ENCODE results near the gene HEATR5A.
"Not testable (repeated sequence)": the region's sequence is repeated elsewhere in the genome, so short reads cannot be mapped to it uniquely, and the experiment has no call there.

The HEATR5A gene

DNA sequence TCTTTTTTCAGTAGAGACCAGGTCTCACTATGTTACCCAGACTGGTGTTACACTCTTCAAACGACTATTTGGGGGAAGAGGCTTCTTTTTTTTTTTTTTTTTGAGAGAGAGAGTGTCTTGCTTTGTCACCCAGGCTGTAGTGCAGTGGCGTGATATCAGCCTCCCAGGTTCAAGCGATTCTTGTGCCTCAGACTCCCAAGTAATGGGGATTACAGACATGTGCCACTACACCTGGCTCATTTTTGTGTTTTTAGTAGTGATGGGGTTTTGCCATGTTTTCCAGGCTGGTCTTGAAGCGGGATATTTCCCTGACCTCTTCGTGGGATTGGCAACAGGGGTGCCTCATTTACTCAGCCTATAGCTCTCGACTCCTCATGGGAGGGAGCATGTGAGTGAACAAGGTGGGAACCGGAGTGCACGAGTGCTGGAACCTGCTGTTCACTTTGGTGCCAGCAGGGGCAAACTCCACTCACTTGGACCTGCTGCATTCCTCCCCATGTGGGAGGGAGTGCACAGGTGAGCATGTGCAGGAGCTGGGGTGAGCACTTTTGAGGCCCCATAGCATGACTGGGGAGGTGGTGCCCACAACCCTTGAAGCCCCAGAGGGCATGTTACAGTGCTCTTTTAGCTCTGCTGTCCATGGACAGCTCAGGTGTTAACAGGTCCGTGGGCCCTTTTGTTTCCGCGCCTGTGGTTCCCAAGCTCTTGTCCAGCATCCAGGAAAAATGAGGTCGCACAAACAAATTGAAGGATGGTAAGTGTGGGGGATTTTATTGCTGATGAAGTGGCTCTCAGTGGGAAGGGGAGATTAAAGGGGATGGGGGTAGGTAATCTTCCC, 133.7 kb downstream of the HEATR5A start:
- no peak for DNase-seq (ENCODE audit: low read depth in 2 of 3, low spot score in 1 of 3)

DNA sequence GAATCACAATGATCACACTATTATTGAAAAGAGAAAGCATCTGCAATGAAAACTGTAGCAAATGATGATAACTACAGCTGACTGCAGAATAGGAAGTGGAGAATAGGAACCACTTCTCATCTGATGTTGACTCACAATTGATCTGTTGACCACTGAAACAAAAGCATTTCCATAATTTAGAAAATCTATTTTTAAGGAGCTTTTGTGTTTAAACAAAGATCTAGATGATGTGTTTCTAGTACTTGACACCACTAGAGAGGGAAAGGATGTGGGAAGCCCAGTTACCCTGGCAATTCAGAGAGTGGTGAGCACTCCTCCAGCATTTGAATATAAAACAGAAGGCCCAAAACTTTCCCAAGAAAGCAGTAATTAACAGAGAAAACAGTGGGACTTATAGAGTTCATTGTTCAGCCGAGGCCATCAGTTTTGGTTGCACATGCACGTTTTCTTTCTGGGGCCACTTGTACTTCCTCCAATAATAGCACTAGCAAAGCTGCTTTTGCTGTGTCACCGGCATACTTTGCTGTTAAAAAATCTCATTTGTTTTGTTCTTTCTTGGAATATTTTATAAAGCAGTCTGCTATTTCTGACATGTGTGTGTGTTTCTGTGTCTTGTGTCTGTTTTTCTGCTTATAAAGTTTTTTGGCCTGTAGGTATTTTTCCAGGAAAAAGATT, 136.6 kb downstream of the HEATR5A start:
- DNase-seq (ENCODE audit: low read depth in 2 of 3, low spot score in 1 of 3): no peak

DNA sequence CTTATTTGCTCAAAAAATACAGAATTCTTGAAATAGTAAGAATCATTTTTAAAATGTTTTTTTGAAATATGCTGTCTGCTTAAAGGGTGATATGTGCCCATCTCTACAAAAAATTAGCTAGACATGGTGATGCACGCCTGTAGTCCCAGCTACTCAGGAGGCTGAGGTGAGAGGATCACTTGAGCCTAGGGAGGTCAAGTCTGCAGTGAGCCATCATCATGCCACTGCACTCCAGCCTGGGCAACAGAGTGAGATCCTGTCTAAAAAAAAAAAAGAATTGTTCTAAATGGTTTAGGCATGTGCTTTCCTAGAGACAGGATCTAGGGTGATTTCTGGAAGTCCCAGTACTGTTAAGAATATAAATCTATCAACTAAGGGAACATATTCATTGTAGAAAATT, 137.2 kb downstream of the HEATR5A start:
- no peak for DNase-seq (ENCODE audit: low read depth in 2 of 3, low spot score in 1 of 3)

- DNase-seq (ENCODE audit: low read depth in 2 of 3, low spot score in 1 of 3): no peak
These were observed 139.5 kb downstream of the HEATR5A start for GRCh38 chr14:31280871-31281220.

DNA sequence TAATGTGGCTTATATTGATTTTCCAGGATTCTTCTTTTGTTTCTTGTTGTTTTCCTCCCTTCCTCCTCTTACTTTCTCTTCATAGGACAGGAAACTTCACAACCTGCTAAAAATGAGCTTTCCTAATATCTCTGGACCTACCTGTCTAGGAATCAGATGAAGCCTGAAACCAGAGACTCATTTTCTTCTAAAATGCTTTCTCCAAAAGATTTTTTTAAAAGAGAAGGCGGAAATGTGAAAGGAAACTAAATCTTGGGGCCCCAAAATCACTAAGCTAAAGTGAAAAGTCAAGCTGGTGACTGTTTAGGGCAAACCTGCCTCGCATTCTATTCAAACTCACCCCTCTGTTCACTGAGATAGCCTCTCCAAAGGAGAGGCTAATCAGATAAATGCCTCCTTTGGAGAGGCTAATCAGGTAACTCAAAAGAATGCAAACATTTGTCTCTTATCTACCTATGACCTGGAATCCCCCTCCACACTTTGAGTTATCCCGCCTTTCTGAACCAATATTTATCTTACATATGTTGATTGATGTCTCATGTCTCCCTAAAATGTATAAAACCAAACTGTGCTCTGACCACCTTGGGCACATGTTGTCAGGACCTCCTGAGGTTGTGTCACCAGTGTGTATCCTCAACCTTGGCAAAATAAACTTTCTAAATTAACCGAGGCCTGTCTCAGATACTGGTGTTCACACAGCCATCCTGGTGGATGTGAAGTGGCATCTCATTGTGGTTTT, 140.0 kb downstream of the HEATR5A start:
- no peak for DNase-seq (ENCODE audit: low read depth in 2 of 3, low spot score in 1 of 3)

- no peak for DNase-seq (ENCODE audit: low read depth in 2 of 3, low spot score in 1 of 3)
These were observed 141.5 kb downstream of the HEATR5A start for GRCh38 chr14:31278883-31279282.

DNA sequence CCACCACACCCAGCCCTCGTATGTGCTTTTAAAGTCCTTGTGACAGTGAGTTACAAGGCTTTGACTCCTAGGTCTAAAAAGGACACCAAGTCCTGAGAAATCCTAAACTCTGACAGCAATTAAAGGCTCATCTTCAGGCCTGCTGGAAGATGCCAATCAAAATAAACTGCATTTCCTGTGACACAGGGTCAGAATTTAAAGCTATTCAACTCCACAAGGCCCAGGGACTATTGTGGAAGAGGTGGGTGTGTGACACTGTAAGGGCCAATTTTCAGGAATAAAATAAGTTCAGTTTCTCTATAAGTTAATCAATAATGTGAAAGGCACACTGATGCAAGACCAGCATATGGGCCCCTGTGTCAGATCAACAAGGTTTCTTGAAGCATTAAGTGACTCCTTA, 143.3 kb downstream of the HEATR5A start:
- no peak for DNase-seq (ENCODE audit: low read depth in 2 of 3, low spot score in 1 of 3)

DNA sequence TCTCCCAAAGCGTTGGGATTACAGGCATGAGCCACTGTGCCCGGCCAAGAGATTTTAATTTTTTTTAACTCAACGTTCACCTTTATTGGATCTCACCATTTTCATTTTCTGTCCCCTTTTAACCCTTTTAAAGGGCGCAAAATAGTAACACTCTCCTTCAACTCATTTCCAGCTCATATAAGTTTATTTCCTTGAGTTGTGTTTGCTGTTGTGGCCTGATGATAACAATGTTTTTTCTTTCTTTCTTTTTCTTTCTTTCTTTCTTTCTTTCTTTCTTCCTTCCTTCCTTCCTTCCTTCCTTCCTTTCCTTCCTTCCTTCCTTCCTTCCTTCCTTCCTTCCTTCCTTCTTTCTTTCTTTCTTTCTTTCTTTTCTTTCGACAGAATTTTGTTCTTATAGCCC, 143.9 kb downstream of the HEATR5A start:
- DNase-seq (ENCODE audit: low read depth in 2 of 3, low spot score in 1 of 3): not testable (repeated sequence)

DNA sequence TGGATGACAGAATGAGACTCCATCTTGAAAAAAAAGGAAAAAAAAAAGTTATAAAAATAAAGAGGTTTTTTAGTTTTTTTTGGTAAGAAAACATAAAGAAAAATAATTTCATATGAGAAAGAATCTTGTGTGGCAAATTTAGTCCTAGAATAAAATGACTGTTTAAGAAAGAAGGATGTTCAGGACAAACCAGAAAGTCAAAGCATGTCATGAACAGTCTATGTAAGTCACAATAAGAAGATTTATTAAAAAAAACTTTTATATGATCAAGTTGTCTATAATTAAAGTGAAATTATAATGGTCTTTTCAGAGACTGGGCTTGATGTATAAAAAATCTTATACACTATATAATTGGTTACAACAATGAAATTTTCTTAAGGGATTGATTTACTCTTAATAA, 144.6 kb downstream of the HEATR5A start:
- DNase-seq (ENCODE audit: low read depth in 2 of 3, low spot score in 1 of 3): no peak

- no peak for DNase-seq (ENCODE audit: low read depth in 2 of 3, low spot score in 1 of 3)
These were observed 148.7 kb downstream of the HEATR5A start for GRCh38 chr14:31271648-31272047.

- peak in 2 of 3 donors; percentile 7 to 24 for DNase-seq (ENCODE audit: low read depth in 2 of 3, low spot score in 1 of 3)
These were observed 150.1 kb downstream of the HEATR5A start for GRCh38 chr14:31270196-31270772.

DNA sequence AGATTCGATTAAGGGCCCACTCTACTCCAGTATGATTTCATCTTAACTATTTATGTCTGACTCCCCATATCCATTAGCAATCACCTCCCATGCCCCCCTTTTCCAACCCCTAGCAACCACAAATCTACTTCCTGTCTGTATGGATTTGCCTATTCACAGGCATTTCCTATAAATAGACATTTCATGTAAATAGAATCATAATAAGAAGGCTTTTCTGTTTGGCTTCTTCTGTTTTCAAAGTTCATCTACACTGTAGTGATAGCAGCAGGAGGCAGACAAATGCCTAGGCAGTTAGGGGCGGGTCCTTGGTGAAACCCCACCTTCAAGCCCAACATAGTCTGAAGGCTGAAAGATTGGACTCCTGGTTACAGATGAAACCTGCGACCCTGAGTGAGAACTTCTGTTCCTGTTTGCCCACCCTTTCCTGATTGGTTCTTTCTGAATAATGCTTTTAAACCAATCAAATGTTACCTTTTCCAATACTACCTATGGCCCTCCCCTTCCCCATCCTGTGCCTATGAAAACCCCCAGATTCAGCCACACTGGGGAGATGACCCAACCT, 150.6 kb downstream of the HEATR5A start:
- no peak for DNase-seq (ENCODE audit: low read depth in 2 of 3, low spot score in 1 of 3)

GRCh38 chr14:31268216-31268615, 152.1 kb downstream of the HEATR5A start:
- DNase-seq (ENCODE audit: low read depth in 2 of 3, low spot score in 1 of 3): no peak

DNA sequence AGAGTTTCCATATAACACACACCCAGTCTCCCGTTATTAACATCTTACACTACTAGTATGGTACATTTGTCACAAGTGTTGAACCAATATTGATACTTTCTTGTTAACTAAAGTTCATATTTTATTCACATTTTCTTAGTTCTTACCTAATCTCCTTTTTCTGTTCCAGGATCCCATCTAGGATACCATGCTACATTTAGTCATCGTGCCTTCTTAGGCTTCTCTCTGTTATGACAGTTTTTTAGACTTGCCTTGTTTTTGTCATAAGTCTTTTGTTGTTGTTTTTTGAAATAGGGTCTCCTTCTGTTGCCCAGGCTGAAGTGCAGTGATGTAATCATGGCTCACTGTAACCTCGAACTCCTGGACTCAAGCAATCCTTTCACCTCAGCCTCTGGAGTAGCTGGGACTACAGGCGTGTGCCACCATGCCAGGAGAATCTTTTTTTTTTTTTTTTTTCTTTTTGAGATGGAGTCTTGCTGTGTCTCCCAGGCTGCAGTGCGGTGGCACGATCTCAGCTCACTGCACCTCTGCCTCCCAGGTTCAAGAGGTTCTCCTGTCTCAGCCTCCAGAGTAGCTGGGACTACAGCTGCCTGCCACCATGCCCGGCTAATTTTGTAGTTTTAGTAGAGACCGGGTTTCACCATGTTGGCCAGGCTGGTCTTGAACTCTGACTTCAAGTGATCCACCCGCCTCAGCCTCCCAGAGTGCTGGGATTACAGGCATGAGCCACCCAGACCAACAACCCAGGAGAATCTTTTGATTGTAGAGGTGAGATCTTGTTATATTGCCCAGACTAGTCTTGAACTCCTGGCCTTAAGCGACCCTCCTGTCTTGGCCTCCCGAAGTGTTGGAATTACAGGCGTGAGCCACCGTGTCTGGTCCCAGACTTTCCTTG, 153.7 kb downstream of the HEATR5A start:
- DNase-seq (ENCODE audit: low read depth in 2 of 3, low spot score in 1 of 3): no peak

DNA sequence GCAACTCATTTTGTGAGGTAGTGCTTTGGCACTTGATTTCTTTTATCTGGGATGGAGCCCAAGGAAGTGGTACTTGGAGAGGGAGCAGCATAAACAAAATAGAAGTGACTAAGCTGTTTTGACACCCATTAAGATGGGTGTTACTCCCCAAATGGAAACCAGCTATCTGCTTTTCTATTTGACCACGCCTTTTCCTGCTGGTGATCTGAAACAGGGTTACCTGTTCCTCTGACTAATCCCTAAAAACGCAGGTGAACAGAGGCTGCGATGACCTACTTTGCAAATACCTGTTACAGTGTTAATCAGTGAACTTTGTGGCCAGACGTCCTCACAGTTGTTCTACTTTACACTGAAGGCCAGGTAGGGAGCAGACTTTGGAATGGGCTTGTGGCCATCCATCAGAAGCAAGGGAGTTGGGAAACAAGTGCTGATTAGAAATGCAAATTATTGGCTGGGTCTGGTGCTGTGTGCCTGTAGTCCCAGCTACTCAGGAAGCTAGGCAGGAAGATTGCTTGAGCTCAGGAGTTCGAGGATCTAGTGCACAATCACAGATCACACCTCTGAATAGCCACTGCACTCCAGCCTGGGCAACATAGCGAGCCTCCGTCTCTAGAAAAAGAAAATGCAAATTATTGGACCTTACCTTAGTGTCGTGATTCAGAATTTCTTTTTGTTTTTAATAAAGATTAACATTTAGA, 154.5 kb downstream of the HEATR5A start:
- DNase-seq (ENCODE audit: low read depth in 2 of 3, low spot score in 1 of 3): no peak

DNA sequence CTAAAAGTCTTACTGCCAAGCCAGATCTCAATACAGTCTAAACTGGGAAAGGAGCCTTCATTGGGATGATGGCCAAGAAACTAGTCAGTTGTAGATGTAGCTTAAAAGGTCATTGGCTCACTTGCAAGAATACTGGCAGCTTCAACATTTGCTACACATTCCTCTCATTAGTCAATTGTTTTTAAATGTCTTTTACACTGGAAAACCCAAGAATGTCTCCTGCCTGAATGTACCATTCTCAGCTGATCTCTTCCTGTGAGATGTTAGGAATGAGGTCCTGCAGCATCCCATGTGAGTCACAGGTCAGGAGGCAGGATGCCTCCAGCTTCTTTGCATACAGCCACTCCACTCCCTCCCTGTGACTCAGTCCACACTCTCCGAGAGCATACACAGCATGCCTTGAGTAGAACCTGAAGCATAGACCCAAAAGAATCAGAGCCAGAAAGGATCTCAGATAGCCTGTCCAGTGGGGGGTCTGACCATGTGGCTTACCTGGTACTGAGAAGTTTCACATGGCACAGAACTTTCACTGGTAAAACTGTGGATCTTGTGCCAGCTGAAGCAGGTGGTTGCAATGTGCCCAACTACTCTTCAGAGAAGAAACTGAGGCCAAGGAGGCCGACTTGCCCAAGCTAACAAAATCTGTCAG, 156.7 kb downstream of the HEATR5A start:
- no peak for DNase-seq (ENCODE audit: low read depth in 2 of 3, low spot score in 1 of 3)

DNA sequence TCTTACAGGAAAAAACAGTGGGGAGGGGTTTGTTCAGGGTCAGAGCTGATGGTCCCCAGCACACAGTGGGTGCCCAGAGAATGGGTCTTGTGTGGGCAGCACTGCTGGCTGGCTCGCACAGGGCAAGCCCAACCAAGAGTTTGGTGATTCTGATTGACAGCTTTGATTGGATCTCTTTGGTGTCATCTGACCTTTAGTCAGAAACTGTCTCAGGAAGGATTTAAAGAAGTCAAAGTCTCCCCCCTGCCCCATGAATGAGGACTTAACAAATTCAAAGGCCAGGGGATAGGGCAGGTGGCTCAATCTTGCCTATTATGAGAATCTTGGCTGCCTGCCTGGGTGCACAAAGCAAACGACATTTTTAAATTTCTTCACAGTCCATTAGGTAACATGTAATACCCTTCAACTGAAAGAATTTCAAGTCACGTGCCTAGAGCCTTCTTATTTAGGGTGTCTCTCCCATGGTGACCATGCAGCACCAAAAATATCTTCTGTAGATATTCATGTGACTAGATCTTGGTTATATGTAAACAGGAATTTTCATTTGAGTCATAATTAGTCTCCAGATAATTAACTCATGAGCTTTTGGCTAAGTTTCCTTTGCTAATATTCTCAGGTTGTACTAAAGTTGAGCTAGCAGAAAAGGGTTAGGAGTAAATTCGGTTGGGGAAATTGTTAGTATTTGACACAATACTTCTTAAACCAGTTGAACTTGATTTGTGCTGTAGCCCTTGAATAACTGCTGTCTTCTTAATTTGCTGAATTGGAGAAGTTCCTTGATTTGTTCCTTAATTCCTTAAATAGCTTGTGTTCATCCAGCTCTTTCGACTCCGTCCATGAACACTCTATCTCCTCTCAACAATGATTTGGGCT, 158.3 kb downstream of the HEATR5A start:
- no peak for DNase-seq (ENCODE audit: low read depth in 2 of 3, low spot score in 1 of 3)

DNA sequence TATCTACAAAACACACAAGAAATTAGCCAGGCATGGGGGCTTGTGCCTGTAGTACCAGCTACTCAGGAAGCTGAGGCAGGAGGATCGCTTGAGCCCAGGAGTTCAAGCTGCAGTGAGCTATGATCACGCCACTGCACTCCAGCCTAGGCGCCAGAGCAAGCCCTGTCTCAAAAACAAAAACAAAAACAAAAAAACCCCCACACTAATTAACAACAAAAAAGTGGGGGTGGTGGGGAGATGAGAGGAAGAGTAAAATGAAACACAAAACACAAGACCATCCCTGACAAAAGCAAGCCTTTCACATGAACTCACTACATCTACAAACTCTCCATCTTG, 158.9 kb downstream of the HEATR5A start:
- no peak for DNase-seq (ENCODE audit: low read depth in 2 of 3, low spot score in 1 of 3)
